ENCODE data around the gene IAH1. TPM values are rescaled to one million over a fixed set of nuclear protein-coding genes. Genes with fewer than 3 reads are reported as not detected.
A peak's percentile ranks its signal among the peaks of the same experiment; 100 is the strongest.

Gene IAH1
- total and polyA plus RNA-seq, 4 donors: 19.2 to 62.1 (median 27.0) TPM

GRCh38 chr2:9473308-9473984, 905 bp upstream of the IAH1 start:
- H3K36me3 ChIP-seq (ENCODE audit: control insufficient read depth in 4 of 4, insufficient read depth in 3 of 4, low read depth in 1 of 4, low read length in 3 of 4): peaks cover 0 to 5% (median under 1%) of the 10 kb centered on the region in 4 donors
- H3K4me1 ChIP-seq (ENCODE audit: control insufficient read depth in 4 of 4, insufficient read depth in 4 of 4, low read length in 3 of 4): peaks cover 2 to 16% (median 7%) of the 10 kb centered on the region in 4 donors
- H3K27me3 ChIP-seq (ENCODE audit: control insufficient read depth in 4 of 4, insufficient read depth in 4 of 4, low read length in 3 of 4): no peaks in the 10 kb centered on the region
- WGBS: 32% methylated on average over 24 of the region's 24 CpGs
- no peak overlapping the region for H3K9ac ChIP-seq (ENCODE audit: low read depth in 1 of 2, low read length in 2 of 2)
- no peaks in the 10 kb centered on the region for H3K9me3 ChIP-seq (ENCODE audit: control insufficient read depth in 4 of 4, low read length in 3 of 4)
- peak overlapping the region in 1 of 2 donors; percentile 70 for H3K27ac ChIP-seq (ENCODE audit: low read depth in 1 of 2, low read length in 2 of 2)
- DNase-seq (ENCODE audit: low spot score): no peak
- TF ChIP-seq CTCF (IDR thresholded peaks at IDR 0.05; ENCODE audit: low read depth, low read length, missing input control) (peak; percentile 24), HNF4A (conservative IDR thresholded peaks at IDR 0.05) (no peak), ZBTB33 (IDR thresholded peaks at IDR 0.05) (no peak), JUND (IDR thresholded peaks at IDR 0.05) (no peak), EGR1 (IDR thresholded peaks at IDR 0.05; ENCODE audit: low read depth in 2 of 2) (no peak), MAX (IDR thresholded peaks at IDR 0.05) (no peak), GABPA (IDR thresholded peaks at IDR 0.05 in 1 of 2, conservative IDR thresholded peaks at IDR 0.05 in 1 of 2) (no peak), HNF4G (IDR thresholded peaks at IDR 0.05) (no peak), REST (IDR thresholded peaks at IDR 0.05) (no peak), RAD21 (IDR thresholded peaks at IDR 0.05) (peak in 1 of 2 donors; percentile 59), FOXA2 (IDR thresholded peaks at IDR 0.05) (no peak), SP1 (IDR thresholded peaks at IDR 0.05) (no peak)
- TF ChIP-seq, protein P1, sequence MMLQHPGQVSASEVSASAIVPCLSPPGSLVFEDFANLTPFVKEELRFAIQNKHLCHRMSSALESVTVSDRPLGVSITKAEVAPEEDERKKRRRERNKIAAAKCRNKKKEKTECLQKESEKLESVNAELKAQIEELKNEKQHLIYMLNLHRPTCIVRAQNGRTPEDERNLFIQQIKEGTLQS (IDR thresholded peaks at IDR 0.05): no peak
- H3K4me3 ChIP-seq (ENCODE audit: low read depth in 1 of 3, low read length in 3 of 3): peak overlapping the region; percentile 78 to 94 (median 93)

DNA sequence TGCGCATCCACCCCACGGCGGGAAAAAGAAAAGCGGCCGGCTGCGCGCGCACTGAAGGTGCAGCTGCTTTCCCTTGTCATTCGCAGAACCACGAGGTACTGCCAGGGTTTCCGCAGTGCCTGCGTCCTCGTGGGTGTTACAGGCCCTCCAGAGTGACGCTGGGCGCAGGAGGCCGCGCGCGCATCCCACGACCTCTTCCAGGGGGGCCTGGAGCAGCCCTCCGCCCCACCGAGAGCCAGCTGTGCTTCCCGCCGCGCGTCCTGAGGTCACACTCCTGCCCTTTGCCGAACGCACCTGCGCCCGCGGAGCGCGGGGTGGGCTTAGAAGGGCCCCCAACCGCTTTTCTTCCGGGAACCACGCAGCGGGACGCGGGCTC, 378 bp upstream of the IAH1 start:
- Histone ChIP-seq H3K4me1 (ENCODE audit: control insufficient read depth in 4 of 4, insufficient read depth in 4 of 4, low read length in 3 of 4) (peaks cover 2 to 16% (median 7%) of the 10 kb centered on the region in 4 donors), H3K27ac (ENCODE audit: low read depth in 1 of 2, low read length in 2 of 2) (peak overlapping the region; percentile 30 to 70), H3K9me3 (ENCODE audit: control insufficient read depth in 4 of 4, low read length in 3 of 4) (no peaks in the 10 kb centered on the region), H3K4me3 (ENCODE audit: low read depth in 1 of 3, low read length in 3 of 3) (peak overlapping the region; percentile 78 to 94 (median 93)), H3K27me3 (ENCODE audit: control insufficient read depth in 4 of 4, insufficient read depth in 4 of 4, low read length in 3 of 4) (no peaks in the 10 kb centered on the region), H3K9ac (ENCODE audit: low read depth in 1 of 2, low read length in 2 of 2) (no peak overlapping the region), H3K36me3 (ENCODE audit: control insufficient read depth in 4 of 4, insufficient read depth in 3 of 4, low read depth in 1 of 4, low read length in 3 of 4) (peaks cover 0 to 5% (median 4%) of the 10 kb centered on the region in 4 donors)
- peak; percentile 46 for DNase-seq (ENCODE audit: low spot score)
- WGBS: 10% methylated on average over 39 of the region's 39 CpGs
- TF ChIP-seq RXRA (IDR thresholded peaks at IDR 0.05) (no peak), GABPA (IDR thresholded peaks at IDR 0.05 in 1 of 2, conservative IDR thresholded peaks at IDR 0.05 in 1 of 2) (no peak), CTCF (IDR thresholded peaks at IDR 0.05; ENCODE audit: low read depth, low read length, missing input control) (no peak), NR2F2 (IDR thresholded peaks at IDR 0.05) (no peak), TAF1 (conservative IDR thresholded peaks at IDR 0.05) (no peak), ZBTB33 (IDR thresholded peaks at IDR 0.05) (no peak), RAD21 (IDR thresholded peaks at IDR 0.05) (no peak), YY1 (IDR thresholded peaks at IDR 0.05) (no peak), FOXA2 (IDR thresholded peaks at IDR 0.05) (no peak), SP1 (IDR thresholded peaks at IDR 0.05) (no peak), HNF4G (IDR thresholded peaks at IDR 0.05) (no peak), MAX (IDR thresholded peaks at IDR 0.05) (no peak)
- TF ChIP-seq, protein P1 (IDR thresholded peaks at IDR 0.05): no peak

All from liver (tissue), 9 donors.